HG03575 (cell line): ENCODE data around the gene MYO1D.

Experiments
- ATAC-seq: cut with Tn5 transposase; IDR thresholded peaks from one replicate; pipeline ENCODE4 v1.9.1; 2021; ENCODE audit not compliant: unreplicated experiment, insufficient number of reproducible peaks, low FRiP score; ENCODE audit errors: extremely low read depth

The MYO1D gene

GRCh38 chr17:32445497-32445896 is 431.4 kb downstream of the MYO1D start:
- no peak for ATAC-seq

GRCh38 chr17:32445074-32445415 is 431.9 kb downstream of the MYO1D start:
- ATAC-seq: no peak

GRCh38 chr17:32444301-32445073 is 432.4 kb downstream of the MYO1D start, which contains the start of gene PSMD11:
PSMD11 (plus strand) TSS chr17:32444510; CDS start chr17:32444524, 14 bp downstream.
- no peak for ATAC-seq

- no peak for ATAC-seq
Measured at GRCh38 chr17:32443827-32444300, 433.1 kb downstream of the MYO1D start.
